IMR-90 (cell line): ENCODE data around the gene CLK4. TPM values are rescaled to one million over a fixed set of nuclear protein-coding genes. Genes with fewer than 3 reads are reported as not detected.

ENCODE experiments used
- ATAC-seq: fragments of 200-7000 bp; cut with Tn5 transposase; 2 replicates; pipeline ENCODE4 v1.9.1; 2020; ENCODE audit warnings: low read depth, mild to moderate bottlenecking, moderate library complexity
- BruUV-seq: library from RNA; stranded (reverse); fragments of 400-500 nt; replicated peaks from 2 replicates; lab custom pipeline; 2021; lab: Mats Ljungman, UMichigan
- CTCF ChIA-PET: fragments of 300-600 bp; formaldehyde crosslinking; extraction: SDS; loops from one replicate; lab custom pipeline; 2021; ENCODE audit warnings: antibody characterized with exemption; lab: Yijun Ruan, JAX
- POLR2A ChIA-PET: fragments of 300-600 bp; sonication (Branson Sonifier 250); formaldehyde crosslinking; loops from one replicate; lab custom pipeline; 2022; ENCODE audit warnings: antibody characterized with exemption; ENCODE audit not compliant: unreplicated experiment; lab: Charles Lee
- DNase-seq: peaks from one replicate; pipeline ENCODE4 v3.0.0; 2013
- H2AFZ ChIP-seq: replicated peaks from 2 replicates; pipeline ENCODE3; 2013; ENCODE audit warnings: low read length, mild to moderate bottlenecking; ENCODE audit not compliant: poor library complexity
- H2AK5ac ChIP-seq: 2 replicates; pipeline ENCODE4 v1.6.1; 2013; ENCODE audit warnings: low read depth, low read length, inconsistent platforms
- H2AK9ac ChIP-seq: replicated peaks from 2 replicates; pipeline ENCODE3; 2013; ENCODE audit warnings: mild to moderate bottlenecking, low read depth, low read length, moderate library complexity; ENCODE audit not compliant: poor library complexity
- H2BK120ac ChIP-seq: 2 replicates; pipeline ENCODE4 v1.6.1; 2013; ENCODE audit warnings: low read depth, low read length, inconsistent platforms
- H2BK15ac ChIP-seq: 3 replicates; pipeline ENCODE4 v1.6.1; 2013; ENCODE audit warnings: low read depth, low read length, inconsistent platforms
- H2BK20ac ChIP-seq: 2 replicates; pipeline ENCODE4 v1.6.1; 2013; ENCODE audit warnings: low read depth, mild to moderate bottlenecking, inconsistent platforms, low read length, moderate library complexity
- H2BK5ac ChIP-seq: 2 replicates; pipeline ENCODE4 v1.6.1; 2013; ENCODE audit warnings: mild to moderate bottlenecking, low read depth, low read length, inconsistent platforms; ENCODE audit not compliant: poor library complexity, severe bottlenecking
- H3K14ac ChIP-seq: replicated peaks from 2 replicates; pipeline ENCODE4 v1.6.1; 2013; ENCODE audit warnings: low read depth, low read length, inconsistent platforms
- H3K18ac ChIP-seq: 2 replicates; pipeline ENCODE4 v1.6.1; 2013; ENCODE audit warnings: low read depth, low read length, control low read depth
- H3K23ac ChIP-seq: 2 replicates; pipeline ENCODE4 v1.6.1; 2013; ENCODE audit warnings: low read depth, low read length, inconsistent platforms
- H3K27ac ChIP-seq: 2 replicates; pipeline ENCODE4 v1.5.1; 2013; ENCODE audit warnings: mild to moderate bottlenecking, control low read depth, low read length; ENCODE audit not compliant: insufficient read depth
- H3K27me3 ChIP-seq: 2 replicates; pipeline ENCODE4 v1.6.1; 2013; ENCODE audit warnings: low read length; ENCODE audit not compliant: control insufficient read depth, insufficient read depth
- H3K36me3 ChIP-seq: 2 replicates; pipeline ENCODE4 v1.6.1; 2013; ENCODE audit warnings: low read length, mixed read lengths; ENCODE audit not compliant: control insufficient read depth, insufficient read depth
- H3K4ac ChIP-seq: 2 replicates; pipeline ENCODE4 v1.6.1; 2013; ENCODE audit warnings: low read depth, low read length, inconsistent platforms
- H3K4me1 ChIP-seq: 2 replicates; pipeline ENCODE4 v1.6.1; 2013; ENCODE audit warnings: low read length, mixed read lengths; ENCODE audit not compliant: control insufficient read depth, insufficient read depth
- H3K4me2 ChIP-seq: 2 replicates; pipeline ENCODE4 v1.6.1; 2013; ENCODE audit warnings: low read depth, mild to moderate bottlenecking, control low read depth, low read length, moderate library complexity
- H3K4me3 ChIP-seq: 2 replicates; pipeline ENCODE4 v1.5.1; 2013; ENCODE audit warnings: low read depth, mild to moderate bottlenecking, control low read depth, low read length, moderate library complexity; ENCODE audit not compliant: insufficient read depth
- H3K56ac ChIP-seq: 2 replicates; pipeline ENCODE4 v1.6.1; 2013; ENCODE audit warnings: low read length, inconsistent platforms; ENCODE audit not compliant: insufficient read depth; ENCODE audit errors: extremely low read depth
- H3K79me1 ChIP-seq, 2 experiments: 2 replicates each; pipeline ENCODE4 v1.6.1; 2013; ENCODE audit warnings: low read length in 2 of 2, inconsistent platforms in 1 of 2, low read depth in 1 of 2
- H3K9ac ChIP-seq: 2 replicates; pipeline ENCODE4 v1.6.1; 2013; ENCODE audit warnings: low read depth, low read length, control low read depth
- H3K9me1 ChIP-seq: 2 replicates; pipeline ENCODE4 v1.6.1; 2013; ENCODE audit warnings: low read length, inconsistent platforms; ENCODE audit not compliant: insufficient read depth
- H3K9me3 ChIP-seq: 2 replicates; pipeline ENCODE4 v1.6.1; 2013; ENCODE audit warnings: low read length; ENCODE audit not compliant: control insufficient read depth, insufficient read depth
- H4K20me1 ChIP-seq: 2 replicates; pipeline ENCODE4 v1.6.1; 2013; ENCODE audit warnings: low read length, inconsistent platforms; ENCODE audit not compliant: insufficient read depth
- H4K5ac ChIP-seq: 2 replicates; pipeline ENCODE4 v1.6.1; 2013; ENCODE audit warnings: mild to moderate bottlenecking, low read depth, low read length, control low read depth
- H4K8ac ChIP-seq, 2 experiments: 2 replicates each; pipeline ENCODE4 v1.6.1; 2013; ENCODE audit warnings: low read depth in 2 of 2, low read length in 2 of 2, control low read depth in 1 of 2, inconsistent platforms in 1 of 2
- H4K91ac ChIP-seq: 2 replicates; pipeline ENCODE4 v1.6.1; 2013; ENCODE audit warnings: low read depth, low read length, inconsistent platforms; ENCODE audit not compliant: insufficient read depth
- CEBPB ChIP-seq: IDR thresholded peaks from 2 replicates; pipeline ENCODE4 v1.6.1; 2012; ENCODE audit warnings: low read depth, low read length, improper control_type of control experiment
- FOS ChIP-seq: fragments of 150-350 bp; IDR thresholded peaks from 2 replicates; pipeline ENCODE4 v1.6.1; 2016; ENCODE audit warnings: low read depth, low read length
- MAFK ChIP-seq: IDR thresholded peaks from 2 replicates; pipeline ENCODE4 v1.6.1; 2012; ENCODE audit warnings: low read depth, low read length, improper control_type of control experiment
- MXI1 ChIP-seq: IDR thresholded peaks from 2 replicates; pipeline ENCODE4 v1.6.1; 2012; ENCODE audit warnings: low read depth, mild to moderate bottlenecking, low read length, moderate library complexity, borderline replicate concordance
- NFE2L2 ChIP-seq: fragments of 150-350 bp; IDR thresholded peaks from 2 replicates; pipeline ENCODE4 v1.6.1; 2016; ENCODE audit warnings: low read depth, mild to moderate bottlenecking, low read length
- RFX5 ChIP-seq: IDR thresholded peaks from 2 replicates; pipeline ENCODE4 v1.8.0; 2012; ENCODE audit warnings: low read depth, mild to moderate bottlenecking, low read length, moderate library complexity
- whole genome bisulfite sequencing, 2 experiments: methylation state at CpG; one replicate each; pipeline versions ENCODE4 v1.1.5 to v1.1.7; 2013; ENCODE audit warnings: missing lambda C conversion rate in 2 of 2; ENCODE audit not compliant: insufficient read length in 1 of 2; ENCODE audit errors: extremely low coverage in 2 of 2; 5-methylcytosine and 5-hydroxymethylcytosine counted together
- dilution Hi-C: fragments of 300-500 bp; cut with HindIII; formaldehyde crosslinking; loops from one replicate; pipeline ENCODE4 v1.14.3; 2018; ENCODE audit warnings: low sequenced_read_pairs; ENCODE audit not compliant: unreplicated experiment
- in situ Hi-C: fragments of 300-500 bp; cut with MboI; formaldehyde crosslinking; loops from 3 replicates; pipeline ENCODE4 v1.14.3; 2019; ENCODE audit warnings: low sequenced_read_pairs, inconsistent platforms, mixed read lengths
- intact Hi-C: fragments of 100-400 bp; cut with micrococcal nuclease; formaldehyde crosslinking; loops from 2 replicates; pipeline ENCODE4 v1.10.0; 2022
- polyA plus RNA-seq, 3 experiments: library from polyadenylated mRNA; depleted of rRNA; stranded (reverse); fragments of >200 nt; gene quantifications; 2 replicates each; pipeline ENCODE4 v1.2.3, GENCODE V29; 2012; ENCODE audit warnings: low replicate concordance in 1 of 3
- total RNA-seq: library from RNA; depleted of rRNA; stranded (reverse); fragments of >200 nt; gene quantifications from 2 replicates; pipeline ENCODE4 v1.2.3, GENCODE V29; 2012
- TF ChIP-seq, protein P1 (sequence below): fragments of 150-350 bp; IDR thresholded peaks from 2 replicates; pipeline ENCODE4 v1.6.1; 2017; ENCODE audit warnings: mild to moderate bottlenecking, antibody characterized with exemption, low read length, low read depth

The CLK4 gene
- total and polyA plus RNA-seq, 2 of the 4 experiments (the other 2 are of a cell fraction), result 8.2 to 11.9 TPM

DNA sequence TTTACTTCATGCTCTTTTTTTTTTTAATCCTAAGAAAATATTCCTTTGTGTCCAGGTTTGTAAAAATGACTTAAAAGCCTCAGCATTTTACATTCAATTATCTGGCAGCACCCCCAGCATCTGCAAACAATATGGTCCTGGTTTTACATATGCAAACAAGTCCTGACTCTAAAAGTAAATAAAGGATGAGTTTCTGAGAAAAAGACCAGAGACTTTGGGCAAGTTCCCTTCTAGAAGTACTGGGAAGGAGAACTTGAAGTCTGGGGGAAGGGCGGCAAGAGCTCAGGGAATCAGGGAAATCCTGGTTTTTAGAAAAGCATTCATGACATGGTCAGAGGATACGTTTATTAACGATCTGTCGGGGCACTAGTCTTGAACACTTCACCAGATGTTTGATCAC, 62.5 kb downstream of the CLK4 start:
- Histone ChIP-seq H3K4ac (no peak overlapping the region), H3K36me3 (no peaks in the 10 kb centered on the region), H3K9me3 (peaks cover 10% of the 10 kb centered on the region; the same call in 1 of the 2 replicates), H3K18ac (no peak overlapping the region), H4K8ac (no peak overlapping the region), H2BK15ac (no peak overlapping the region), H4K5ac (no peak overlapping the region), H2AK5ac (no peak overlapping the region), H2BK120ac (no peak overlapping the region), H3K4me2 (no peak overlapping the region), H2BK5ac (no peak overlapping the region), H3K4me3 (no peak overlapping the region), H3K27me3 (no peaks in the 10 kb centered on the region), H2AK9ac (no peak overlapping the region), H2BK20ac (no peak overlapping the region), H2AFZ (no peak overlapping the region), H3K14ac (no peak overlapping the region), H3K9ac (no peak overlapping the region), H3K4me1 (no peaks in the 10 kb centered on the region), H3K79me1 (no peaks in the 10 kb centered on the region), H3K27ac (no peak overlapping the region), H3K23ac (no peak overlapping the region), H4K20me1 (no peaks in the 10 kb centered on the region), H3K9me1 (no peaks in the 10 kb centered on the region), H4K91ac (no peak overlapping the region), H3K56ac (no peak overlapping the region)
- ATAC-seq (no peak), DNase-seq (no peak)
- TF ChIP-seq MXI1 (no peak), RFX5 (no peak), NFE2L2 (no peak), MAFK (no peak), FOS (no peak), CEBPB (no peak)
- TF ChIP-seq, protein P1, sequence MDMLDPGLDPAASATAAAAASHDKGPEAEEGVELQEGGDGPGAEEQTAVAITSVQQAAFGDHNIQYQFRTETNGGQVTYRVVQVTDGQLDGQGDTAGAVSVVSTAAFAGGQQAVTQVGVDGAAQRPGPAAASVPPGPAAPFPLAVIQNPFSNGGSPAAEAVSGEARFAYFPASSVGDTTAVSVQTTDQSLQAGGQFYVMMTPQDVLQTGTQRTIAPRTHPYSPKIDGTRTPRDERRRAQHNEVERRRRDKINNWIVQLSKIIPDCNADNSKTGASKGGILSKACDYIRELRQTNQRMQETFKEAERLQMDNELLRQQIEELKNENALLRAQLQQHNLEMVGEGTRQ, result no peak
- intact Hi-C loops (no loop called here), in situ Hi-C loops (no loop called here), dilution Hi-C loops (no loop called here)
- BruUV-seq, result no TSS peak
- POLR2A ChIA-PET, result no interaction called here
- CTCF ChIA-PET, result no interaction called here
- no CpG with 5 or more reads among the region's 4 CpGs for WGBS, 2 experiments
